ENCODE measurements around the gene XPNPEP3.
A peak's percentile ranks its signal among the peaks of the same experiment; 100 is the strongest.

Gene XPNPEP3

DNA sequence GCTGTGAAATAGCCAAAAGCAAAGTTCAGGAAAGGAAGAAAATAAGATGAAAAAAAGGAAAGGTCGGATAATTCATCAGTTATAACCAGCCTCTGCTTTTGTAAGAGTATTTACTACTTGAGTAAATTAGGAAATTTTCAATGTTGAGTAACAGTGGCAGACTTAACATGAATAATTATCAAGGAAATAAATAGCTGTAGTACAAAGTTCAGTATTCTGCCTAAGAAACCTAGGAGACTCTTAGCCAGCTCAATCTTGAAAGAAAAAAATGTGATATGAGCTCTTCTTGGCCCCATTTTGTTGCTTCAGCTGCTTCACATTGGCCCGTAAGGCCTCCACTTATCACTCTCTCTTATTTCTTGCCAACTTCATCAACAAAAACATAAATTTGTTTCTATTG lies 22.0 kb downstream of the XPNPEP3 start:
- TF ChIP-seq, protein P1, sequence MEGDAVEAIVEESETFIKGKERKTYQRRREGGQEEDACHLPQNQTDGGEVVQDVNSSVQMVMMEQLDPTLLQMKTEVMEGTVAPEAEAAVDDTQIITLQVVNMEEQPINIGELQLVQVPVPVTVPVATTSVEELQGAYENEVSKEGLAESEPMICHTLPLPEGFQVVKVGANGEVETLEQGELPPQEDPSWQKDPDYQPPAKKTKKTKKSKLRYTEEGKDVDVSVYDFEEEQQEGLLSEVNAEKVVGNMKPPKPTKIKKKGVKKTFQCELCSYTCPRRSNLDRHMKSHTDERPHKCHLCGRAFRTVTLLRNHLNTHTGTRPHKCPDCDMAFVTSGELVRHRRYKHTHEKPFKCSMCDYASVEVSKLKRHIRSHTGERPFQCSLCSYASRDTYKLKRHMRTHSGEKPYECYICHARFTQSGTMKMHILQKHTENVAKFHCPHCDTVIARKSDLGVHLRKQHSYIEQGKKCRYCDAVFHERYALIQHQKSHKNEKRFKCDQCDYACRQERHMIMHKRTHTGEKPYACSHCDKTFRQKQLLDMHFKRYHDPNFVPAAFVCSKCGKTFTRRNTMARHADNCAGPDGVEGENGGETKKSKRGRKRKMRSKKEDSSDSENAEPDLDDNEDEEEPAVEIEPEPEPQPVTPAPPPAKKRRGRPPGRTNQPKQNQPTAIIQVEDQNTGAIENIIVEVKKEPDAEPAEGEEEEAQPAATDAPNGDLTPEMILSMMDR (IDR thresholded peaks at IDR 0.05; ENCODE audit: low read depth, low read length), result no peak
- no peak overlapping the region for H3K4me3 ChIP-seq (ENCODE audit: low read depth, low read length)

DNA sequence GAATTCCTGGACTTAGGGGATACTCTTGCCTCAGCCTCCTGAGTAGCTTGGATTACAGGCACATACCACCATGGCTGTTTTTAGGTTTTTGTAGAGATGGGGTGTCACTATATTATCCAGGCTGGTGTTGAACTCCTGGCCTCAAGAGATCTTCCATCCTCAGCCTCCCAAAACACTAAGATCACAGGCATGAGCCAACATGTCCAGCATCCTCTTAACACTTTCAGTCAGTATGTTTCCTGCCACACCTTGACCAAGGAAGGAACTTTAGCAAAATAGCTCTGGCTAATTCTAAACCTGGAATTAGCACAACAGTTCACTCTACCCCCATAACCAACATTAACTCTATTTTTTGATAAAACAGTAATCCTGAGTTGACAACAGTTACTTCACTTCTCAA lies 32.2 kb downstream of the XPNPEP3 start:
- TF ChIP-seq, protein P1 (IDR thresholded peaks at IDR 0.05; ENCODE audit: low read depth, low read length), result no peak
- no peak overlapping the region for H3K4me3 ChIP-seq (ENCODE audit: low read depth, low read length)

DNA sequence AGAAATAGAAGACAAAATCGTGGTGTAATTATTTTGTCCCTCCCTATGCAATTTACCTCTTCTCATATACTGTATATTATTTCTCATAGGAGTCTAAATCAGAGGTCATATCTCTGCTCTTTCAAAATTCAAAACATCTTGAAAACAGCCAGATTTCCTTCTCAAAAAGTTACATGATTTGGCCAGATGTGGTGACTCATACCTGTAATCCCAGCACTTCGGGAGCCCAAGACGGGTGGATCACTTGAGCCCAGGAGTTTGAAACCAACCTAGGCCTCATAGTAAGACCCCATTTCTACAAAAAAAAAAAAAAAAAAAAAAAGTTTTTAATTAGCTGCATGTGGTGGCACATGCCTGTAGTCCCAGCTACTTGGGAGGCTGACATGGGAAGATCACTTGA lies 33.9 kb downstream of the XPNPEP3 start:
- H3K4me3 ChIP-seq (ENCODE audit: low read depth, low read length), result no peak overlapping the region
- TF ChIP-seq, protein P1 (IDR thresholded peaks at IDR 0.05; ENCODE audit: low read depth, low read length), result no peak

DNA sequence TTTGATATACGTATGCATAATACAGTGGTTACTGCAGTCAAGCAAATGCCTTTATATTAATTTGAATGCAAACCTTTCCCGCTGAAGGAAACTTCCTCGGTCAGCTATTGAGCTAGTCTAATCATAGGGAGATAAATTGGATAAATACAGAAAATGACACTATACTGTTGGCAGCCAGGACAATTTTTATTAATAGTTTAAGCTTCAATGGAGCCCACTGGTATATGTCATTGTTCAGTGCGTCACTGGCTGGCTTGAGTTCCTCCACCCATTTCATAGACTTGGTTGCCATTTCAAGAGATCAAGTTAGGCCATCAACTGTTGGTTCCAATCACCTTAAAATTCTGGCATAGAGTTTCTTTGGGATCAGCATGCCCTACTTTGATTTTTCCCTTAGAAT lies 37.5 kb downstream of the XPNPEP3 start:
- no peak overlapping the region for H3K4me3 ChIP-seq (ENCODE audit: low read depth, low read length)
- TF ChIP-seq, protein P1 (IDR thresholded peaks at IDR 0.05; ENCODE audit: low read depth, low read length), result no peak

DNA sequence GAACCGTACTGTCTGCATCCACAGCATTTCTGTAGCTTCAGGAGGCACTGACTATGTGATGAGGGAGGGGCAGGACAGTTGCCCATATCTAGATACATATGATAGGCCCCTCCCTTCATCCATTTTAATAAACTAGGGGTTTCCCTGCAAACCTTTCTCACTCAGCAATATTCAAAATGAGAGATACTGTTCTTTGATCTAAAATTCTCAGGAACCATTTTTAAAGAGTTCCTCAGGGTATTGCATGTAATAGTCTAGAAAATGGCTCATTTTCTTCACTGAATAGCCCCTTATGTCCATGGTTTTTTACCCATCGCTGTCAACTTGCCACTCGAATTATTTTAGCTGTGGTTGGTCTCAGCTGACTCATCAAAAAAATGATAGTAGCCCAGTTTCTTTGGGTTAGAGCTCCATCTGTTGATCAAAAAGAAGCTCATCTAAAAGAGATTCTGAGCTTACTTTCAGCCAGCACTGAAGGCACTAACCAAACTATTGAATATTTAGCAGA lies 42.0 kb downstream of the XPNPEP3 start:
- TF ChIP-seq, protein P1 (IDR thresholded peaks at IDR 0.05; ENCODE audit: low read depth, low read length), result peak; percentile 29; the same call in 1 of the 2 replicates
- no peak overlapping the region for H3K4me3 ChIP-seq (ENCODE audit: low read depth, low read length)

DNA sequence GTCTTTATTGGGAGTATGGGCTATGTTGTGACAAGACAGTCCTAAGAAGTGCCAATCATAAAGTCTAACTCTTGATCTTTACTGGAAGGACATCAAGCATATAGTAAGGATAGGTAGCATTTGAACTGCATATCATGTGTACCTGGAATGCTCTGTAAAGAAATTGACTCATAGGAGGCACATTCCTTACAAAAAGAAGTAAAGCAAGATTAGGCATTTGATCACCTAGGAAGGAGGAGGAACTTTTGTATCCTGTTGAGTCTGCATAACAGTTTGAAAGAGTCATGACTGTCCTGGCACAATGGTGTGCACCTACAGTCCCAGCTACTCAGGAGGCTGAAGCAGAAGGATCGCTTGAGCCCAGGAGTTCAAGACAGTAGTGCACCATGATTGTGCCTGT lies 47.2 kb downstream of the XPNPEP3 start:
- TF ChIP-seq, protein P1 (IDR thresholded peaks at IDR 0.05; ENCODE audit: low read depth, low read length), result no peak

DNA sequence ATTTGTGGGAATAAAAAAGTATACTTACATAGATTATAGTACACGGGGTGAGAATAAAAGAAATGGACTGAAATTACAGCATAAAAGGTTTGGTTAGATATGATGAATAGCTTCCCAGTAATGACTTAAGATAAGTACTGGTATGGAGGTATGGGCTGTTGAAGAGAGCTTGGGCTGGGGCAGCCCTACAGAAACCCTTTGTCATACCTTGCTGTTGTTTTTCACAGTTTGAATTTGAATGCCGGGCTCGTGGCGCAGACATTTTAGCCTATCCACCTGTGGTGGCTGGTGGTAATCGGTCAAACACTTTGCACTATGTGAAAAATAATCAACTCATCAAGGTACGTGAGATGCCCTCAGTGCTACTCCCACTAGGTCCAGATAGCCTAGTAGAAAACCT lies 51.9 kb downstream of the XPNPEP3 start:
- H3K4me3 ChIP-seq (ENCODE audit: low read depth, low read length), result no peak overlapping the region
- TF ChIP-seq, protein P1 (IDR thresholded peaks at IDR 0.05; ENCODE audit: low read depth, low read length), result no peak

More for the DNA sequence above, 47.2 kb downstream of the XPNPEP3 start:
- H3K4me3 ChIP-seq (ENCODE audit: low read depth, low read length), result no peak overlapping the region
